GM19023 (cell line): ENCODE data around the gene ZNF165.
"Not testable (repeated sequence)": the region's sequence is repeated elsewhere in the genome, so short reads cannot be mapped to it uniquely, and the experiment has no call there.

Source experiments
- ATAC-seq: cut with Tn5 transposase; IDR thresholded peaks from one replicate; pipeline ENCODE4 v1.9.1; 2021; ENCODE audit warnings: mild to moderate bottlenecking, moderate library complexity; ENCODE audit not compliant: unreplicated experiment

Gene ZNF165

DNA sequence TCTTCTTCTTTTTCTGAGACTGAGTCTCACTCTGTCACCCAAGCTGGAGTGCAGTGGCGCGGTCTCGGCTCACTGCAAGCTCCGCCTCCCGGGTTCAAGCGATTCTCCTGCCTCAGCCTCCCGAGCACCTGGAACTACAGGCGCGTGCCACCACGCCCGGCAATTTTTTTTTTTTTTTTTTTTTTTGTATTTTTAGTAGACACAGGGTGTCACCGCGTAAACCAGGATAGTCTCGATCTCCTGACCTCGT is at the start of gene ZNF165:
Gene ZNF165 (plus strand): TSS at position 188 of the 250 bp plus-strand sequence. CDS start 4,913 bp downstream, outside the sequence.
- ATAC-seq = peak; percentile 24

DNA sequence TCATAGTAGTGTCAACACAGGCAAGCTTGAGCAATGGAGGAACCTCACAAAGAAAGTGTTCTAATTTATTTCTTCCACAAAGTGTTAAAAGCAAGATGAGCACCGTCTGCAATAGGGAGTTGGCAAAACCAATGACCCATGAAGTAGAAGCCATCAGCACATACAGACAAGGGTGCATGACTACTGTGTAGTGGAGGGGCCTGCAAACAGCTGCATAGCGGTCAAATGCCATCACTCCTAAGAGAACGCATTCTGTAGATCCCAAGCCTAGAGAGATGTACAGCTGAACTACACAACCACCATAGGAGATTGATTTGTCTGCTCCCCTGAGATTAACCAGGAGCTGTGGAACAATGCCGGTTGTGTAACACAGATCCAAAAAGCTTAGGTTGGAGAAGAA is 26.8 kb upstream of the ZNF165 start:
- no peak for ATAC-seq

DNA sequence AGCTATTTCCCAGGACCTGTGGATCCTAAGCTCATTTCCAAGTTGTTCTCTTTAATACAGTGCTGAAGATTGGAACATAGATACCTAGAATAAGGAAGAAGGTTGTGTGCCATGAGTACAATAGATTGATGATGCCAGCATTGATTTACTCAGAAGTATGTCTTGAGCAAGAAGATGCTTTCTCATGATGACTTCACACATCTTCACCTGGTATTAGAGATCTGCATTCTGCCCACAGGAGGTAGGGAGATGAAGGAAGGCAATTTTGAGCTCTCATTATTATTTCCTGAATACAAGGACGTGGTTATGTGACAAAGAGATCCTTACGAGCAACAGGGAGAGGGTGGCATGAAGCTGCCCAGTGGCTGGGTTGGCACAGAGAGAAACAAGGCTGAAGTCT is 20.0 kb upstream of the ZNF165 start:
- ATAC-seq = no peak

DNA sequence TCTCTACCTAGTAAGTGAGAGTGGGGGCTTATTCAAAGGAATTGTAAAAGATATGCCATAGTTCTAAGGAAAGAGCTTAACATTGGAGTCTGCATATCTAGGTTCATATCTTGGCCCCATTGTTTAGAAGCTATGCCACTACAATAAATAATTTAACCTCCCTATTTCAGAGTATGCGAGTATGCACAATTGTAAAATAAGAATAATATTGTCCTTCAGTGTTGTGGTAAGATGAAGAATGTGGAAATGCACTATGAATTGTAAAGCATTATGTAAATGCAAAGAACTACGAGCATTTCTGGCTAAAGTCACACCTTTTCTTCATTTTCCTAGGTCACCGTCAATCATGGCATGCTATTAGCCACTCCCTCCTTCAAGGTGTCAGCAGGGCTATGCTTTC is 16.1 kb upstream of the ZNF165 start:
- no peak for ATAC-seq

DNA sequence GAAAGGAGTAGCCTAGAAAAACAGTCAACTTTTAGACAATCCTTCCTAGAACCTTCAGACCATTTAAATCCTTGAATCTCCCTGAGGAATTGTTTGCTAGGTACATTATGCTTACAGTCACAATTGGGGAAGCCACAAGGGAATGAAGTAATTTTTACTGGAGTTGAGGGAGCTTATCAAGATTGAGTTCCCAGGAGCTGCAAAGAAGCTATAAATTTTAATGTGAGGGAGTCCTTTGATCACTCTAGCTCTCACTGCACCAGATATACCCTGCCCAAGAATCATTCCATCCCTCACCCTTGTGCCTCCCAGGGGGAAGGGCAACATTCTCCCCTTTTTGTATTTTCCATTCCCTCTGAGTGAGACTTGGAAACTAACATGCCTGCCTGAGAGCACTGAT is 12.3 kb upstream of the ZNF165 start:
- no peak for ATAC-seq

DNA sequence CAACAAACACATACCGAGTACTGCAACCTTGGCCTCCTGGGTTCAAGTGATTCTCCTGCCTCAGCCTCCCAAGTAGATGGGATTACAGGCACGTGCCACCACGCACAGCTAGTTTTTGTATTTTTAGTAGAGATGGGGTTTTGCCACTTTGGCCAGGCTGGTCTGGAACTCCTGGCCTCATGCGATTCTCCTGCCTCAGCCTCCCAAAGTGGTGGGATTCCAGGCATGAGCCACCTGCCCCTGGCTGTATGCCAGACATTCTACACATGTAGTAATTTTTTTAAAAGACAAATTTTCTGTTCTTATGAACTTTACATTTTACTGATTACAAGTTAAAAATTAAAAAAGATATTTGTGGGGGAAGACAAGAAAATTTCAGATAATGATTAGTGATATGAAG is 9.4 kb upstream of the ZNF165 start:
- not testable (repeated sequence) for ATAC-seq

DNA sequence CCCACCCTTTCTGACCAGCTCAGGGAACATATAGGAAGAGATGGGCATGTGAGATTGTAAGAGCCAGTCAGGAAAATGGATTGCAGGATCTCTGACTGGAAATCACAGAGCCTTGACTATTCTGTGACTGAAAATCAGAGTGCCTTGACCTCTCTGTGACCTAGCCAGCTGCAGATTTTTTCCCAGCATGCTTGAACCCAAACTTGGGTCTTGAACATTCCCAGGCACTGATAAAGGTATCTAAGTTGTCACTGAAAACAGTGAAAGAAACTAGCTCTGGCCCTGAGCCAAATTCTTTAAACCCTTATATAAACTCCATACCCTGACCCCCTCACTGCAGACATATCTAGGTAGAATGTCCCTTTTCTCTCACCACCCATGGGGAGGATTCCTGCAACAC is 2.3 kb upstream of the ZNF165 start:
- ATAC-seq = no peak

DNA sequence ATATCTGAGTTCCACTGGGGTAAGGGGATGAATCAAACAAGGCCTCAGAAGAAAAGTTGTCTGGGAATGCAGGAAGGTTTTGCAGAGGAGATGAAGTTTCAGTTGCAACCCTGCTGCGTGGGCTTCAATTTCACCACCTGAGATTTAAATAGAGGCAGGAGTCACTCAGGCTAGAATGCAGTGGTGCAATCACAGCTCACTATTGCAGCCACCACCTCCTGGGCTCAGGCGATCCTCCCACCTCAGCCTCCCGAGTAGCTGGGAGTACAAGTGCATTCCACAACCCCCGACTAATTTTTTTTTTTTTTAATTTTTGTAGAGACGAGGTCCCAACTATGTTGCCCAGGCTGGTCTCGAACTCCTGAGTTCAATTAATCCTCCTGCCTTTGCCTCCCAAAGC is 1.5 kb upstream of the ZNF165 start:
- ATAC-seq = no peak

DNA sequence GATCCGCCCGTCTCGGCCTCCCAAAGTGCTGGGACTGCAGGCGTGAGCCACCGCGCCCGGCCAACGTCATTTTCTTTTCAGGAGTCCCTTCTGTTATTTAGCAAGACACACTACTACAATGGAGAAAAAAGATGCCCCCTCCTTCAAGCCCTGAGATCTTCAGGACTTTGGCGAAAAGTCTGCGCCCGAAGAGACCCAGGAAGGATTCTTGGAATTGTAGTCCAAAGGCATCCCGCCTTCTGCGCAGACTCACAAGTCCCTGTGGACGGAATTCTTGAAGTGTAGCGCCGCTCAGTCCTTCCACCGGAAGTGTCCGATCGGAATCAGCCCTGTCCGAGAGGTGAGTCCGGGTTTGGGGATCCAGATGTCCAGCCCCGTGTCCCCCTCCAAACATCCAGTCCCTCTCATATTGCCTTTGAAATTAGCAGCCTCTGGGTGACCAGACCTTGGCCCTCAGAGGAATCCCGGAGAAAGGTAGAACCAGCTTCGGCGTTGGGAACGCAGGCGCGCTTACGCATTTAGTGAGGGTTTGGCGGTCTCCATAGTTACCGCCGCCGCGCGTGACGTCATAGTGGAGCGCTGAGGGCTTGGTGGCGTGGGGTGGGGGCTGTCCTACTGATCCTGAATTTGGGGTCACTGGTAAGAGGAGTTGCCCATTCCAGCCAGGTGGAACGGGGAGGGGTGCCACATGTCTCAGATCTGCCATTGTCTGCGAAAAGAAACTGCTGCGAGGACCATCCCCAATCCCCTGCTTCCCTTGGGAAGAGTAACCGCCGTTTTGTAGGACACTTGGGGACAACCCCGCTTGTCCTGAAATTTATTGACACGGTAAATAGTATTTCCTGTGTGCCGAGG is 490 bp downstream of the ZNF165 start:
- ATAC-seq = peak; percentile 87

DNA sequence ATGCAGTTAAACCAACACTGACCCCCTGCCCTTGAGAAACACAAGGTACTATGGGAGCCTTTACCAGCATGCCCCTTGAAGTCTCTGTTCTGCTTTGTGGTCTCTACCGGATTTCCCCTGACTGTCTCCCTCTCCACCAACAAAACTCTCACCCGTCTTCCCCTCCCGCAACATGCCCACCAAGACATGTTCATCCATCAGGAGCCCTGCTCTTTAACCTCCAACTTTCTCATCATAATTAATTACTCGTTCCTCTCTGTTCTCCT is 1.1 kb downstream of the ZNF165 start:
- ATAC-seq = peak; percentile 43

DNA sequence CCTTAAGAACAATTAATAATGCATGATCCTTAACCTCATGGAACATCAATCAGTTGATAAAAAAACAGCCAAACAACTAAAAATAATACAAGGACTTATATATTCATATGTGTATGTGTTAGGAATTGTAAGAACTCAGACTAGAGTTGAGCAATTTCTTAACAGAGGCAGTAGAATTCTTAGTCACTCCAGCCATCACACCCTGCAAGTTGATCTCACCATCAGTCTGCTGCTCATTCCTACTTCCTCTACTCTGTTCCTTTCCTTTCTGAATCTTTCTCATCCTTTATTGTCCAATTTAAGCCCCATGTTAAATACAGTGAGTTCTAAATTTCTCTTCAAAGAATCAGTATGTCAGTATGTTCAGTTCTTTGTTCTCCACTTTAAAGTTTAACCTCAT is 2.6 kb downstream of the ZNF165 start:
- no peak for ATAC-seq

DNA sequence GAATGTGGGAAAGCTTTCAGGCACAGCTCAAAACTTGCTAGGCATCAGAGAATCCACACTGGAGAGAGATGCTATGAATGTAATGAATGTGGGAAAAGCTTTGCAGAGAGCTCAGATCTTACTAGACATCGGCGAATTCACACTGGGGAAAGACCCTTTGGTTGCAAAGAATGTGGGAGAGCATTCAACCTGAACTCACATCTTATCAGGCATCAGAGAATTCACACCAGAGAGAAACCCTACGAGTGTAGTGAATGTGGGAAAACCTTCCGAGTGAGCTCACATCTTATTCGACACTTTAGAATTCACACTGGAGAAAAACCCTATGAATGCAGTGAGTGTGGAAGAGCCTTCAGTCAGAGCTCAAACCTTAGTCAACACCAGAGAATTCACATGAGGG is 8.7 kb downstream of the ZNF165 start:
- ATAC-seq = no peak

DNA sequence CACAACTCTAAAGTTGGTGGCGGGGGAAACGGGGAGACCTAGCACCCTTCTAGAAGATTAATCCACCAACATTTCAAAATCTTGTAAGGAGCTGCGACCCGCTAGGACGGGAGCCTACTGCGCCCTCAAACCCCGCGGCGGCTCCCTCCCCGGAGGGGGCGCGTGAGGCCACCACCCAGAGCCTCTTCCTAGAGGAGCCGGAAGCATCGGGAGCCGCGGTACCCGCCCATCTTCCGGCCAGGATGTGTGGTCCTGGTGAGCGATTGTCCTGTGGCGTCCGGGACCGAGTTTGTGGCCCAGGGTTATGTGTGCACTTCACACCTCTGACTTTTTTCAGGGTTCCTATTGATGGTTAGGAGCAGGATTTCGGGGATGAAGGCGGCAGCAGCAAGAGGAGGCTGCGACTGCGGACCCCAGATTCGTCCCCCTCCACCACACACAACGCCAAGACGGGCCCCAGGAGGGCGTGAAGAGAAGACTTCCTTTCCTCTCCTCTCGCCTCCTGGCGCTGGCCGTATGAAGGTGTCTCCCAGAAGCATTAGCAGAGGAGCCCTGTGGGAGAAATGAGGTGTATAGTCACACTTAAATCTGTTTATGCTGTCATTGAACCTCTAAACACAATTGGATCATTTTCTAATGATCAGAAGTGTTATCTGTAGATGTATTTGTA is 10.7 kb downstream of the ZNF165 start:
- no peak for ATAC-seq

DNA sequence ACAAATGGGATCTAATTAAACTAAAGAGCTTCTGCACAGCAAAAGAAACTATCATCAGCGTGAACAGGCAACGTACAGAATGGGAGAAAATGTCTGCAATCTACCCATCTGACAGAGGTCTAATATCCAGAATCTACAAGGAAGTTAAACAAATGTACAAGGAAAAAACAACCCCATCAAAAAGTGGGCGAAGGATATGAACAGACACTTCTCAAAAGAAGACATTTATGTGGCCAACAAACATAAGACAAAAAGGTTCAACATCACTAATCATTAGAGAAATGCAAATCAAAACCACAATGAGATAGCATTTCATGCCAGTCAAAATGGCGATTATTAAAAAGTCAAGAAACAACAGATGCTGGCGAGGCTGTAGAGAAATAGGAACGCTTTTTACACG is 21.9 kb downstream of the ZNF165 start:
- not testable (repeated sequence) for ATAC-seq

DNA sequence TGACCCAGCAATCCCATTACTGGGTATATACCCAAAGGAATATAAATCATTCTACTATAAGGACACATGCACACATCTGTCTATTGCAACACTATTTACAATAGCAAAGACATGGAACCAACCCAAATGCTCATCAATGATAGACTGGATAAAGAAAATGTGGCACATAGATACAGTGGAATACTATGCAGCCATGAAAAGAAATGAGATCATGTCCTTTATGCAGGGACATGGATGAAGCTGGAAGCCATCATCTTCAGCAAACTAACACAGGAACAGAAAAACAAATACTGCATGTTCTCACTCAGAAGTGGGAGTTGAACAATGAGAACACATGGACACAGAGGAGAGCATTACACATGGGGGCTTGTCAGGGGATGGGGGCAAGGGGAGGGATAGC is 22.3 kb downstream of the ZNF165 start:
- not testable (repeated sequence) for ATAC-seq

DNA sequence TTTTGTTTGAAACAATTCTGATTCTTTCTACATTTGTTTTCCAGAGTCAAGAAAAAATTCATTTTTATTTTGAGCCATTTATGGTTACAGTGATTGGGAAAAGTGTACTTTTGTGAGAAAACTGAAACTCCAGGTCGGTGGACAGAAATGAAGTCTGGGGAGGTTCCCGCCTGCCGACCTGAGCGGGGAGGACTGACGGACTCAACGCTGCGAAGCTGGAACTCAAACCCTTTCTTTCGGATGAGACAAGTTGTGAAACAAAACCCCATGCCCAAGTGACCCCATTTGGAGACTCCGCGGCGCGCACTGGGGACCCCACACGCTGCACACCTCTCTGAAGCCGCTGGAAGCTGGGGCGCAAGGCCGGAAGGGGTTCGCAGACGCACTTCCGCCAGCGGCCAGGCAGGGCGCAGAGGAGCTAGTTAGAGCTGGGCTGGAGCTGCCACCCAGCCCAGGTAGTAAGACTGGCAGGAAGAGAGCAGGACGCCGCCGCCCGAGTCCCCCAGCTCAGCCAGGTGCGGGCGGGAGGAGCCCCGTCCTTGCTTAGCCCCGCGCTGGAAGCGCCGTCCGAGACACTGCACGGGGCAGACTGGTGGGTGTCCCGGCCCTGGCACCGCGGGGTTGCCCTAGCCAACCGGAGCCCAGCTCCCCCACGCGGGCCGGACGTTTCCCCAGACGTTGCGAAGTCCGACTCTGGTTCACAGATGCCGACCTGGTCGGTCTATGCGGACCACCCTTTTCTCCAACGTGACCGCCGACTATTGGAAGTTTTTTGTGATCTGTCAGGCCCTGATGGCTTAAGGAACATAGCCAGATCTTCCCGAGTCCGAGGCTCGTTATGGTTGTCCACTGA is 24.2 kb downstream of the ZNF165 start:
- ATAC-seq = peak; percentile 100

DNA sequence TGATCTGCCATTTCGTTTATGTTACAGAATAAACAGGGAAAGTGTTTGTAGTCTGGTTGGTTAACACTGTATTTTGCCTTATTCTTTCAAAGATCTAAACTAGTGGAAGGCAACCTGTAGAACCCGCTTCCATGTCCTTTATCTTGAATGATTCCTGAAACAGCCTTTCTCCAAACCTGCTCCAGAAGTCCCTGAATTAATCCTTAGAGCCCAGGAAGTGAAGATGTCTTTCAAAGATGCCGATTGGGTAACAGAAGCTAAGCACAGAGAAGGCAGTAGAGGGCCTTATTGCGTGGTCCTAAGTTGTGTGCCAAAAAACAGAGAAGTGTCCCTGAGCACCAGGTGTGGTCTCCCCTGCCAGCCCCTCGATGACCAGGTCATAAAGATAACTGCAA is 24.9 kb downstream of the ZNF165 start:
- peak; percentile 8 for ATAC-seq

DNA sequence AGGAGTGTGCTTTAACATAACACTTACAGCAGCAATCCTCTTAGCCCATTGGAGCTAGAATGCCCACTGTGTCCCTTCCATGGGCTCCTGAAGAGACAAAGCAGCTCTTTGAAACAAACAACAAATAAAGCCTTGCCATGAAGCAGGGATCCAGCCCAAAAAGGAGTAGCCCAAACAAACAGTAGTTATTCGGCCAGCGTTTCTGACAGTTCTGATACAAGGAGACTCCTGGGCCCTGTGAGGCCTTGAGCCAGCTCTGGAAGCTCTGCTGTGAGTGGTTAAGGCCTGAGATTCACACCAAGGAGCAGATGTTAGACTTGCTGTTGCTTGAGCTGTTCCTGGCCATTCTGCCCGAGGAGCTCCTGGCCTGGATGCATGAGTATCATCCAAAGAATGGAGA is 27.1 kb downstream of the ZNF165 start:
- no peak for ATAC-seq

DNA sequence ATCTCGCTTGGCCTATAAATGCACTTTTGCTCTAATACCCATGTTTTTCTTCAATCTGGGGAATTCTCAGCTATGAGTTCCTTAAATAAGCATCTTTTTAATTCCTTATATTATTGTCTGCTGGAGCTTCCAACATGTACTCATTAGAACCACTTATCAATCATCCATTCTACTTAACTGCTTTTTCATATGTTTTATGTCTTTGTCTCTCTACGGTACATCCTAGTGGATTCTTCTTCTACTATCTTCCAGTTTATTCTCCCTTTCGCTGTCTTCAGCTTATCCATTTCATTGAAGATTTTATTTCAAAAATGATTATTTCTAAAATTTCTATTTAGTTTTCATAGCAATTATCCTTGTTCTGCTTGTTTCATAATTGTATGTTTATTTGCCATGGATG is 31.6 kb downstream of the ZNF165 start:
- no peak for ATAC-seq

DNA sequence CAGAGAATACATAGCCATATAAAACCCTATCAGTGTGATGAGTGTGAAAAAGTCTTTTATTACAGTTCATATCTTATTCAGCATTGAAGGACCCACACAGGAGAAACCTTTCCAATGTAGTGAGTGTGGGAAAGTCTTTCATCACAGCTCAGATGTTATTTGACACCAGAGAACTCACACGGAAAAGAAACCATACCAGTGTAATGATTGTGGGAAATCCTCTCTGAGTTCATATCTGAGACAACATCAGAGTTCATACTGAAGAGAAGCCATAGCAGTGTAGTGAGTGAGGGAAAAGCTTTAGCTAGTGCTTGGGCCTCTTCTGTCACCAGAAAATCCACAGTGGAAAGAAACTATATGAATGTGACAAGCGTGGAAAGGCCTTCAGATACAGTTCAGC is 35.4 kb downstream of the ZNF165 start:
- ATAC-seq = no peak

DNA sequence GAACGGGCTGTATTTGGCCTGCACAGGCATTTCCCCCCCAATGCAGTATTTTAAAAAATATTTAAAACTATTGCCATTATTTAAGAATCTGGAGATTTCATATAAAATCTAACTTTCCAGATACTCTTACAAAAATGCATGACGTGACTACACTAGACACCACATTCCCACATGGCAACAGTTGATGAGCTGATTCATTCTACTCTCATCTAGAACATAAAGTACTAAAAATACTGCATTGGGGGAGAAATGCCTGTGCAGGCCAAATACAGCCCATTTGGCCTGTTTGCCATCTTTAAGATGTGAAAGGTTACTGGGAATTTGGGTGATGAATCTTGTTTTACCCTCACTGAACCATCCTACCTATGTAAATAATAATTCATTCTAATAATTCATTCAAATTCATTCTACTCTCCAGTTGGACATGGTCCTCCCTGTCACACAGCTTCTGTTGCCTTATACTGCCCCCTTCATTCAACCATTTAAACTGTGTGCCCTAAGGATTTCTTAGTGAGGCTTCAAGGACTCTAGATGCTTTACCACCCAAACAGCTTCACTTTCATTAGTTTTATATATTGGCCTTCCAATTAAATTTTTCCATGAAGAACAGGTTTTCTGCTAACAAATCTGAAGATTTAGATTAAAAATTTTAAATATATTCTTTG is 37.1 kb downstream of the ZNF165 start:
- no peak for ATAC-seq

DNA sequence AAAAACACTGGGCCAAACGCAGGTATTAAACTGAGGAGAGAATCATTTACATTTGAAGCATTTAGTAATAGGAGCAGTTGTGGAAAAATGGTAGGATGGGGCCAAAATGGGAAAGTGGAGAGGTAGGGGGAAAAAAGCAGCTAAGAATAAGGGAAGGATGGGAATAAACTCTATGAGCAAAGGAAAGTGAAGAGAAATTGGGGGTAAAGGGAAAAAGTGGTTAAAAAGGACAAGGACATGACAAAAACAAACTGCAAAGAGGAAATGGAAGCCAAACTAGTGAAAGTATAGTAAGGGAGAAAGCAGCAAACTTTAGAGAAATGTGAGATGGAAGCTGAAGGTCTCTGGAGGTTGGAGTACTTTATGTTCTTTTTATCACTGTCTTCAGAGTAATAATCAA is 37.8 kb downstream of the ZNF165 start:
- ATAC-seq = no peak
